GM18870 (cell line): ENCODE results near the gene MAFB.
A peak's percentile ranks its signal among the peaks of the same experiment; 100 is the strongest.

Source experiments
- ATAC-seq: cut with Tn5 transposase; IDR thresholded peaks from one replicate; pipeline ENCODE4 v1.9.1; 2021; ENCODE audit warnings: moderate library complexity; ENCODE audit not compliant: unreplicated experiment

MAFB gene

GRCh38 chr20:40682104-40682981 lies 6.7 kb downstream of the MAFB start:
- ATAC-seq, result no peak

- ATAC-seq, result no peak
These were observed 7.4 kb downstream of the MAFB start for GRCh38 chr20:40681684-40682083.

DNA sequence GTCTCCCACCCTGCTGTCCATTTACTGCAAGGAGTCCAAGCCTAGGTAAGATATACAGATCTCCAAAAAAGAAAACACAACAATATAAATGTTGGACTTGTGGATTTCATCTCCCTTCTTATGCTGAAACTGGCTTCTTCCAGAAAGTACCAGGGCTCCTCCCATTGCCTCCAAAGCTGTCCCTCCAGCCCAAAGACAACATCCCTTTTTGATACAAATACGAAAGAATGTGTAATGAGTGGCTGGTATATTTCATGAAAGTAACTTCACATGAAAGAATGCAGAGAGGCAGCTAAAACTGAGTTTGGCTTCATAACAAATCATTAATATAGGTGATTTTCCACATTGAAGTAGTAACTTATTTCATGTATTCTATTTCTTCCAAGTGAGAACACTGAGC lies 7.9 kb downstream of the MAFB start:
- ATAC-seq, result no peak

- peak; percentile 64 for ATAC-seq
These were observed 8.7 kb downstream of the MAFB start for GRCh38 chr20:40680161-40680959.

GRCh38 chr20:40679184-40679583 lies 9.9 kb downstream of the MAFB start:
- ATAC-seq, result no peak

GRCh38 chr20:40678286-40678875 lies 10.7 kb downstream of the MAFB start:
- ATAC-seq, result no peak

DNA sequence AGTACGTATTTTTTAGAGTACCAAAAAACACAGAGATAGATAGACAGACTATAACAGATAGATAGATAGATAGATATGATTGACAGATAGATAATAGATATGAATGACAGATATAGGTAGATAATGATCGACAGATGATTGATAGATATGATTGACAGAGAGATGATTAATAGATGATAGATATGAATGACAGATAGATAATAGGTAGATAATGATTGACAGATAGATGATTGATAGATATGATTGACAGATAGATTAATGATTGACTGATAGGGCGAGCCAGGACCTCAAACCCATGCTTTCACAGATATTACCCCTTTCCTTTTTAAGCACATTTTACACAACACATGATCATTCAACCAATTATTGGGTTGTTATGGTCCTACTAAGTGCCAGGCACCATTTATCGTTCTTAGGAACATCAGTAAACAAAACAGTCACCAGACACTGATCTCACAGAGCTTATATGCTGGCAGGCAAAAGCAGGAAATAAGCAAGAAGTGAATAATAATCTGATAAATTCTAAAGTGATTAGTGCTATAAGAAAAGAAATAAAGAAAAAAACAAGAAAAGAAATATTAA lies 11.6 kb downstream of the MAFB start:
- ATAC-seq, result no peak

GRCh38 chr20:40676491-40677269 lies 12.4 kb downstream of the MAFB start:
- no peak for ATAC-seq

DNA sequence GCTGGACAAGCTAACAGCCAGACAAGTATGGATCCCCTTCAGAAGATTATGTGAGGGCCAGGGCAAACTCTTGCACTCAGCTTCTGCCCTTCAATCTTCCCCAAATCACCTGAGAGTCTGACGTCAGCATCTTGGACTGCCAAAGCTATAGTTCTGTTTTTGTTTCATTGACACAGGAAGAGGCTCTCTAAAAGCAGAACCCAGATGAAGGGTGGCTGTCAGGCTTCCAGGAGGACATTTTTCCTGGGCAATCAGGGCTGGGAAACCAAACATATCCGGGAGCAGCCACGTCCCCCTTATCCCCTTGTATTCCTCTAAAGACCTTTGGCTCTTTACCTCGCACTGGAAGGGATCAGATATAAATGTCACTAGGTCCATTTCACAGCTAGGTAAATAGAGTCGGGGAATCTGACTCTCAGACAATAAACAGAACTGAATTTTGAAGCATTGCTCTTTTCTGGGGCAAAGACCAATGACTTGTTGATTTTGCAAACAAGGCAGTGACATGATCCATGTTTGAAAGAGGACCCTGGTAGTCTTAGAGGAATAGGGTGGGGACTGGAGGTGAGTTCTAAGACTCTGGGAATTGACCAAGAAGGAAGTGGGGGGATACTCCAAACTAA lies 13.3 kb downstream of the MAFB start:
- ATAC-seq, result no peak

DNA sequence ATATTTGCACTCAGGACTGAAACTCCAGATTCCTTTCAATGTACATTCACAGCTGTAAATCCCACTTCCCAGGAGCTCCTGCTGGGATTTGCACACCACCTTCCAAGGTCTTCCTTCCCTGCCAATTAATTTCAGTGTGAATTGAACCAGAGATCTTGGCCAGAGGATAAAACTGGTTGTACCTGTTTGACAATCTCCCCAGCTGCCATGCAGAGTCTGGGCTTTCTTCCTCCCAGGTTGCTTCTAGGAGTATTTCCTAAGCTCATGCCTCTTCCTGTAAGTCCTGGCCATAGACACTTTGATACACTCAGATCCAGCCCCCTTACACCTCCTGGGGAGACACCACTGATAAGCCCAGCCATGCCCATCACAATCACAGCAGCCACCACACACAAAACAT lies 15.6 kb downstream of the MAFB start:
- no peak for ATAC-seq

- no peak for ATAC-seq
These were observed 16.9 kb downstream of the MAFB start for GRCh38 chr20:40672095-40672494.

DNA sequence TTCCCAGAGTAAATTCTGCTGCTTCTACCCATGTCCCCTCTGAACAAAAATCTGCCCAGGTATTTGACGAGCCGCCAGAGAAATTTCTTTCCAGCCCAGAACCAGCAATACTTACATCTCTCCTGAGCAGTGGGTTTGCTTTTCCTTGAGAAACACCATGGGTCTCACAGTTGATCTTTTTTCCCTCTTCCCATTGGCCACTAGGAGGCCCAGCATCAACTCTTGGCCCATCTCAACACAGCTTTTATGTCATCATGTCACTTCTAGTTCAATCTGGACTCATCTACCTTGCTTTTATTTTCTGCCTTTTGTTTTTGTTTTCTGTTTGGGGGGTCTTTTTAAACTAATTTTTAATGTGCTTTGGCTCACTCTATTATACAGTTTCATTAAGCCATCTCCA lies 18.8 kb downstream of the MAFB start:
- ATAC-seq, result no peak

GRCh38 chr20:40669692-40670091 lies 19.3 kb downstream of the MAFB start:
- ATAC-seq, result no peak

DNA sequence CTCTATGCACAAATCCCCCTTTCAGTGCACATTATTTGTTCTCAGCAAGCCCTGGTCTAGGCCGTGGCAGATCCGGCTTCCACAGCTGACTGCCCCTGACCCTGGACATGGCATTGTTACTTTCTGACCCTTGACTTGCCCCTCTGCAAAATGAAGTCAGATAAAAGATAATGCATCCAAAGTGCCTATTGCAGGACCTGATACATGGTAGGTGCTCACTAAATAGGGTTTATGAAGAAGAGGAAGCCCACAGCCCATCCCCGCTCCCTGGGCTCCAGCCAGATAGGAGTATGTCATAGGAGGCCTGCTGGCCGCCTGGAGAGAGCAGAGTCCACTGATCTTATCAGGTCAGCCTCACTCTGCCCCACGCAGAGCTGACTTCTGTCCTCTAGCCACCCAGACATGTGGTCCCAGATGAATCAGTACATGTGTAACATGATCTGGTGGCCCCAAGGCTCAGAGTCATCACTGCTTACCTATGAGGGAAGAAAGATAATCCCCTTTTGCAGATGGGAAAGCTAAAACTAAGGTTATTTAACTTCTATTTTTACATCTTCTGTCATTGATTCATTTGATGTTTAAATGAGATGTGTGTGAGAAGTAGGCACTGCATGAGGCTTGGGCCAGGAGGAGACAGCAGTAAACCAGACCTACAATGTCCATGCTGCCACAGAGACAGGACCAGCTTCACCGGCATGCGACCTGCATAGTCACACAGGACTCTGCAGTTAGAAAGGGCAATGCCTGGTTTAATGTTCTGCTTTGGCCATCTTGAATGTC lies 20.4 kb downstream of the MAFB start:
- no peak for ATAC-seq

GRCh38 chr20:40667503-40667902 lies 21.5 kb downstream of the MAFB start:
- ATAC-seq, result no peak

- no peak for ATAC-seq
These were observed 22.7 kb downstream of the MAFB start for GRCh38 chr20:40666336-40666735.

DNA sequence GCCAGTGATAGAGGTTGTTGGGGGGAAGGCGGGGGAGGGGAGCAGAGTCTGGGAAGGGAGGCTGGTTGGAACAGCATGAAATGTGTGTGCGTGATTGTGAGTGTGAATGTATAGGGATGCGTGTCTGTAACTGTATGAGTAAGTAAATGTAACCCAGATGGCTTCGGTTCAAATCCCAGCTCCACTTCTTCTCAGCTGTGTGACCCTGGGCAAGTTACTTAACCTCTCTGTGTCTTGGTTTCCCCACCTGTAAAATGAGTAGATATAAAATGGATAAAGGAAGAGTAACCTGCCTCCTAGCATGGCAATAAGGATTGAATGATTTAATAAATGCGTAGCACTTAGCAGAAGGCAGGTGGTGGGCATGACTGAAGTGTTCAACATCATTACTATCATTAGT lies 24.1 kb downstream of the MAFB start:
- no peak for ATAC-seq

GRCh38 chr20:40663991-40664880 lies 24.8 kb downstream of the MAFB start:
- no peak for ATAC-seq
